ENCODE results near the gene SLC17A9. TPM values are rescaled to one million over a fixed set of nuclear protein-coding genes. Genes with fewer than 3 reads are reported as not detected.

SLC17A9 gene
- total RNA-seq, 2 experiments from 2014 or later: 78.5 to 78.7 TPM

GRCh38 chr20:63016514-63017075 lies 64.1 kb downstream of the SLC17A9 start:
- no peak overlapping the region for H3K4me3 Mint-ChIP-seq
- TF ChIP-seq, protein P1, sequence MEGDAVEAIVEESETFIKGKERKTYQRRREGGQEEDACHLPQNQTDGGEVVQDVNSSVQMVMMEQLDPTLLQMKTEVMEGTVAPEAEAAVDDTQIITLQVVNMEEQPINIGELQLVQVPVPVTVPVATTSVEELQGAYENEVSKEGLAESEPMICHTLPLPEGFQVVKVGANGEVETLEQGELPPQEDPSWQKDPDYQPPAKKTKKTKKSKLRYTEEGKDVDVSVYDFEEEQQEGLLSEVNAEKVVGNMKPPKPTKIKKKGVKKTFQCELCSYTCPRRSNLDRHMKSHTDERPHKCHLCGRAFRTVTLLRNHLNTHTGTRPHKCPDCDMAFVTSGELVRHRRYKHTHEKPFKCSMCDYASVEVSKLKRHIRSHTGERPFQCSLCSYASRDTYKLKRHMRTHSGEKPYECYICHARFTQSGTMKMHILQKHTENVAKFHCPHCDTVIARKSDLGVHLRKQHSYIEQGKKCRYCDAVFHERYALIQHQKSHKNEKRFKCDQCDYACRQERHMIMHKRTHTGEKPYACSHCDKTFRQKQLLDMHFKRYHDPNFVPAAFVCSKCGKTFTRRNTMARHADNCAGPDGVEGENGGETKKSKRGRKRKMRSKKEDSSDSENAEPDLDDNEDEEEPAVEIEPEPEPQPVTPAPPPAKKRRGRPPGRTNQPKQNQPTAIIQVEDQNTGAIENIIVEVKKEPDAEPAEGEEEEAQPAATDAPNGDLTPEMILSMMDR (IDR thresholded peaks at IDR 0.05): no peak
- no peak for ATAC-seq
- H3K36me3 Mint-ChIP-seq (ENCODE audit: low read depth): peaks cover 2% of the 10 kb centered on the region
- POLR2A ChIA-PET: no interaction called here
- DNase-seq: no peak
- CTCF ChIA-PET: no interaction called here
- intact Hi-C loops (cut with micrococcal nuclease): no loop called here
- peaks cover 20% of the 10 kb centered on the region for H3K27me3 Mint-ChIP-seq
- no peaks in the 10 kb centered on the region for H3K4me1 Mint-ChIP-seq (ENCODE audit: low read depth)
- H3K27ac Mint-ChIP-seq: no peak overlapping the region
- peaks cover 19% of the 10 kb centered on the region for H3K9me3 Mint-ChIP-seq

- no peak for ATAC-seq
- DNase-seq: no peak
- Mint-ChIP-seq H3K27me3 (peaks cover 20% of the 10 kb centered on the region), H3K4me3 (no peak overlapping the region), H3K36me3 (ENCODE audit: low read depth) (peaks cover 2% of the 10 kb centered on the region), H3K9me3 (peaks cover 19% of the 10 kb centered on the region), H3K4me1 (ENCODE audit: low read depth) (no peaks in the 10 kb centered on the region), H3K27ac (no peak overlapping the region)
- ChIA-PET POLR2A (no interaction called here), CTCF (no interaction called here)
- TF ChIP-seq, protein P1 (IDR thresholded peaks at IDR 0.05): no peak
- intact Hi-C loops (cut with micrococcal nuclease): no loop called here
Observed at GRCh38 chr20:63017076-63017825, 64.7 kb downstream of the SLC17A9 start.

GRCh38 chr20:63017826-63018411 lies 65.4 kb downstream of the SLC17A9 start:
- Mint-ChIP-seq H3K27me3 (peaks cover 19% of the 10 kb centered on the region), H3K27ac (no peak overlapping the region), H3K9me3 (peaks cover 15% of the 10 kb centered on the region), H3K4me1 (ENCODE audit: low read depth) (no peaks in the 10 kb centered on the region), H3K4me3 (no peak overlapping the region), H3K36me3 (ENCODE audit: low read depth) (peaks cover 2% of the 10 kb centered on the region)
- intact Hi-C loops (cut with micrococcal nuclease): no loop called here
- ATAC-seq (no peak), DNase-seq (no peak)
- CTCF ChIA-PET: no interaction called here
- TF ChIP-seq, protein P1 (IDR thresholded peaks at IDR 0.05): no peak
- POLR2A ChIA-PET: no interaction called here

Other genes with a start within 250 kb of the SLC17A9 start
- gene NTSR1, start 243.9 kb upstream of the SLC17A9 start, total RNA-seq: not detected
- 10 to 100 TPM; 18.5 to 18.9 TPM for gene MRGBP, start 156.2 kb upstream of the SLC17A9 start, total RNA-seq
- gene OGFR, start 147.9 kb upstream of the SLC17A9 start, total RNA-seq: 10 to 100 TPM; 53.6 to 55.2 TPM
- not detected for gene COL9A3, start 135.7 kb upstream of the SLC17A9 start, total RNA-seq
- 1 to 10 TPM; 7.5 to 7.6 TPM for gene TCFL5, start 90.9 kb upstream of the SLC17A9 start, total RNA-seq
- gene DIDO1, start 26.2 kb upstream of the SLC17A9 start, total RNA-seq: 10 to 100 TPM; 45.9 to 47.4 TPM
- gene GID8, start 14.6 kb upstream of the SLC17A9 start, total RNA-seq: 10 to 100 TPM; 39.2 to 42.2 TPM
- gene BHLHE23, start 54.3 kb downstream of the SLC17A9 start, total RNA-seq: not detected